B cell (primary cell): ENCODE measurements around the gene CDK9.

Experiments
- CTCF ChIP-seq: fragments of 200-600 bp; IDR thresholded peaks from one replicate; pipeline ENCODE4 v1.8.0; 2022; ENCODE audit warnings: antibody characterized with exemption, mild to moderate bottlenecking
- EZH2 ChIP-seq: IDR thresholded peaks from 2 replicates; pipeline ENCODE4 v1.6.1; 2012; ENCODE audit warnings: borderline replicate concordance, low read depth, mild to moderate bottlenecking, moderate library complexity, low read length; ENCODE audit not compliant: insufficient read depth, poor library complexity, severe bottlenecking

- no peak for TF ChIP-seq CTCF
- TF ChIP-seq EZH2 = no peak
These were observed 23.6 kb upstream of the CDK9 start for GRCh38 chr9:127762111-127762676.
